Measurements from ENCODE around the gene SLCO2A1. TPM values are rescaled to one million over a fixed set of nuclear protein-coding genes. Genes with fewer than 3 reads are reported as not detected.
A peak's percentile ranks its signal among the peaks of the same experiment; 100 is the strongest.

Gene SLCO2A1
- total and polyA plus RNA-seq, 2 donors (not counting 1 experiment from before 2014, with no cell fraction given), result under 0.01 to 0.12 TPM

DNA sequence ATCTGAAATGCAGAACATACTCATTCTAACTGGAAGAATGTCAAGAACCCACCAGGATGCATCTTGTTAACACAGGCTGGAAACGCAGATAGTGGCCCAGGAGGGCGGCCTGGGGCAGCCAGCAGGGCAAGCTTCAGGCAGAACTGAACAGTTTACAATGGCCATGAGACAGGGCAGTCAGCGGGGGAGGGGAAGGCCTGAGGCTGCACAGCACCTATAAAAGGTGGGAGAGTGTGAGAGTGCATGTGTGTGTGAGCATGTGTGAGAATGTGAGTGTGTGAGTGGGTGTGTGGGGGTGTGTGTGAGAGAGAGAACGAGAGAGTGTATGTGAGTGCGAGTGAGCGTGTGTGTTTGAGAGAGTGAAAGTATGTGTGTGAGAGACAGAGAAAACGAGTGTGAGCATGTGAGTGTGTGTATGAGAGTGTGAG, 26.8 kb upstream of the SLCO2A1 start:
- no peak overlapping the region for H3K27ac ChIP-seq (ENCODE audit: insufficient read depth, low read length)
- H3K4me3 ChIP-seq (replicated peaks in 1 of 4; ENCODE audit: control extremely low read depth in 1 of 4, insufficient read depth in 1 of 4, low read depth in 3 of 4, low read length in 4 of 4), result no peak overlapping the region
- H3K4me2 ChIP-seq (ENCODE audit: extremely low read depth, insufficient read depth, low read length), result no peak overlapping the region
- no peaks in the 10 kb centered on the region for H3K27me3 ChIP-seq (ENCODE audit: control insufficient read depth, insufficient read depth, low read length)
- H3K36me3 ChIP-seq (ENCODE audit: control insufficient read depth, insufficient read depth, low read length), result no peaks in the 10 kb centered on the region
- peak in 1 of 2 donors; percentile 20 for DNase-seq (ENCODE audit: low read depth in 2 of 2)
- H2AFZ ChIP-seq (ENCODE audit: low read length), result no peak overlapping the region
- H4K20me1 ChIP-seq (ENCODE audit: control insufficient read depth, extremely low read depth, insufficient read depth, low read length), result no peaks in the 10 kb centered on the region
- H3K4me1 ChIP-seq (ENCODE audit: control insufficient read depth, extremely low read depth, insufficient read depth, low read length), result no peaks in the 10 kb centered on the region
- H3K9me3 ChIP-seq (ENCODE audit: control insufficient read depth, insufficient read depth, low read depth, low read length), result no peaks in the 10 kb centered on the region
- no peaks in the 10 kb centered on the region for H3K79me2 ChIP-seq (ENCODE audit: control insufficient read depth, insufficient read depth, low read length)
- H3K9ac ChIP-seq (ENCODE audit: insufficient read depth, low read length), result no peak overlapping the region
- TF ChIP-seq, protein P1, sequence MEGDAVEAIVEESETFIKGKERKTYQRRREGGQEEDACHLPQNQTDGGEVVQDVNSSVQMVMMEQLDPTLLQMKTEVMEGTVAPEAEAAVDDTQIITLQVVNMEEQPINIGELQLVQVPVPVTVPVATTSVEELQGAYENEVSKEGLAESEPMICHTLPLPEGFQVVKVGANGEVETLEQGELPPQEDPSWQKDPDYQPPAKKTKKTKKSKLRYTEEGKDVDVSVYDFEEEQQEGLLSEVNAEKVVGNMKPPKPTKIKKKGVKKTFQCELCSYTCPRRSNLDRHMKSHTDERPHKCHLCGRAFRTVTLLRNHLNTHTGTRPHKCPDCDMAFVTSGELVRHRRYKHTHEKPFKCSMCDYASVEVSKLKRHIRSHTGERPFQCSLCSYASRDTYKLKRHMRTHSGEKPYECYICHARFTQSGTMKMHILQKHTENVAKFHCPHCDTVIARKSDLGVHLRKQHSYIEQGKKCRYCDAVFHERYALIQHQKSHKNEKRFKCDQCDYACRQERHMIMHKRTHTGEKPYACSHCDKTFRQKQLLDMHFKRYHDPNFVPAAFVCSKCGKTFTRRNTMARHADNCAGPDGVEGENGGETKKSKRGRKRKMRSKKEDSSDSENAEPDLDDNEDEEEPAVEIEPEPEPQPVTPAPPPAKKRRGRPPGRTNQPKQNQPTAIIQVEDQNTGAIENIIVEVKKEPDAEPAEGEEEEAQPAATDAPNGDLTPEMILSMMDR (conservative IDR thresholded peaks at IDR 0.05 in 1 of 2, IDR thresholded peaks at IDR 0.05 in 1 of 2; ENCODE audit: low read depth in 1 of 2, low read length in 2 of 2), result no peak
- TF ChIP-seq EZH2 (IDR thresholded peaks at IDR 0.05; ENCODE audit: low read length, missing control alignments), result no peak

DNA sequence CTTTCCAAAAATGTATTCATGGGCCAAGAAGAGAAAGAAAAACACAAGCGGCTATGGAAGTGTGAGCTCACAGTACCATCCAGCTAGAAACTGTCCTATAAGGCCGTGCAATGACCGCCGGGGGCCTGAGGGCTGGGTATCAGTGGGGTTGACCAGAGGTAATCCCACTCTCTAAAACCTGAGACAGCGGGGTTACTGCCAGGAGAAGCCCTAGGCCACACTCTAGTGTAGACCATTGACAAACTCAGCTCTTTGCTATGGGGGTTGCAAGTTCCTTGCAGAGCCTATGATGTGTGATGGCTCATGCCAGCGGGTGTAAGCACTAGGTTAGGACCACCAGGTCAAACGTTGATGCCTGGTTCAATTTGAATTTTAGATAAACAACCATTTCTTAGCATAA, 25.9 kb upstream of the SLCO2A1 start:
- Histone ChIP-seq H3K36me3 (ENCODE audit: control insufficient read depth, insufficient read depth, low read length) (no peaks in the 10 kb centered on the region), H4K20me1 (ENCODE audit: control insufficient read depth, extremely low read depth, insufficient read depth, low read length) (no peaks in the 10 kb centered on the region), H3K4me2 (ENCODE audit: extremely low read depth, insufficient read depth, low read length) (no peak overlapping the region), H3K27ac (ENCODE audit: insufficient read depth, low read length) (no peak overlapping the region), H3K79me2 (ENCODE audit: control insufficient read depth, insufficient read depth, low read length) (no peaks in the 10 kb centered on the region), H3K4me3 (replicated peaks in 1 of 4; ENCODE audit: control extremely low read depth in 1 of 4, insufficient read depth in 1 of 4, low read depth in 3 of 4, low read length in 4 of 4) (no peak overlapping the region), H3K27me3 (ENCODE audit: control insufficient read depth, insufficient read depth, low read length) (no peaks in the 10 kb centered on the region), H3K9ac (ENCODE audit: insufficient read depth, low read length) (no peak overlapping the region), H2AFZ (ENCODE audit: low read length) (no peak overlapping the region), H3K4me1 (ENCODE audit: control insufficient read depth, extremely low read depth, insufficient read depth, low read length) (no peaks in the 10 kb centered on the region), H3K9me3 (ENCODE audit: control insufficient read depth, insufficient read depth, low read depth, low read length) (no peaks in the 10 kb centered on the region)
- DNase-seq (ENCODE audit: low read depth in 2 of 2), result no peak
- TF ChIP-seq, protein P1 (conservative IDR thresholded peaks at IDR 0.05 in 1 of 2, IDR thresholded peaks at IDR 0.05 in 1 of 2; ENCODE audit: low read depth in 1 of 2, low read length in 2 of 2), result no peak
- no peak for TF ChIP-seq EZH2 (IDR thresholded peaks at IDR 0.05; ENCODE audit: low read length, missing control alignments)

DNA sequence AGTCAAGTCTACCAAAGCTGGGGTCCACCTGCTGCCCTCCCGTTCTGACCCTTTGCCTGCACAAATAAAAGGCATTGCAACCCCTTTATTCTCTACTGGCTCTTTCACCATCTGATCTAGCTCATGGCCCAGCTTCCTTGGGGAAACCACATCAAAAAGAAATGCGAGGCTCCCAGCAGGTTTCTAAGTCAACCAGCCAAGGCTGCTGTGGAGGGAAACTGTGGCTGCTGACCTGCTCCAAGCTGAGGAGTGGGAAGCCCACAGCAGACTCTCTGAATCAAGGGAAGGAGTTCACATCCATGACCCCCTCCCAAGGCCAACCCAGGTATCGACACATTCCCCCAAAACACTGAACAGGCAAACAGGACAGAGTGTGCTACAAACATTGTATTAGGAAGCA, 25.2 kb upstream of the SLCO2A1 start:
- no peaks in the 10 kb centered on the region for H4K20me1 ChIP-seq (ENCODE audit: control insufficient read depth, extremely low read depth, insufficient read depth, low read length)
- H3K79me2 ChIP-seq (ENCODE audit: control insufficient read depth, insufficient read depth, low read length), result no peaks in the 10 kb centered on the region
- no peaks in the 10 kb centered on the region for H3K36me3 ChIP-seq (ENCODE audit: control insufficient read depth, insufficient read depth, low read length)
- H3K4me2 ChIP-seq (ENCODE audit: extremely low read depth, insufficient read depth, low read length), result no peak overlapping the region
- no peaks in the 10 kb centered on the region for H3K4me1 ChIP-seq (ENCODE audit: control insufficient read depth, extremely low read depth, insufficient read depth, low read length)
- no peak overlapping the region for H3K9ac ChIP-seq (ENCODE audit: insufficient read depth, low read length)
- H3K4me3 ChIP-seq (replicated peaks in 1 of 4; ENCODE audit: control extremely low read depth in 1 of 4, insufficient read depth in 1 of 4, low read depth in 3 of 4, low read length in 4 of 4), result no peak overlapping the region
- H3K9me3 ChIP-seq (ENCODE audit: control insufficient read depth, insufficient read depth, low read depth, low read length), result no peaks in the 10 kb centered on the region
- no peak for DNase-seq (ENCODE audit: low read depth in 2 of 2)
- H3K27me3 ChIP-seq (ENCODE audit: control insufficient read depth, insufficient read depth, low read length), result no peaks in the 10 kb centered on the region
- H3K27ac ChIP-seq (ENCODE audit: insufficient read depth, low read length), result no peak overlapping the region
- TF ChIP-seq, protein P1 (conservative IDR thresholded peaks at IDR 0.05 in 1 of 2, IDR thresholded peaks at IDR 0.05 in 1 of 2; ENCODE audit: low read depth in 1 of 2, low read length in 2 of 2), result no peak
- no peak for TF ChIP-seq EZH2 (IDR thresholded peaks at IDR 0.05; ENCODE audit: low read length, missing control alignments)
- no peak overlapping the region for H2AFZ ChIP-seq (ENCODE audit: low read length)

Measured in fibroblast of lung (primary cell).